HG03175 (cell line): ENCODE data around the gene TBX1.

Experiments
- ATAC-seq: cut with Tn5 transposase; IDR thresholded peaks from one replicate; pipeline ENCODE4 v1.9.1; 2021; ENCODE audit warnings: mild to moderate bottlenecking, moderate library complexity; ENCODE audit not compliant: unreplicated experiment

The TBX1 gene

DNA sequence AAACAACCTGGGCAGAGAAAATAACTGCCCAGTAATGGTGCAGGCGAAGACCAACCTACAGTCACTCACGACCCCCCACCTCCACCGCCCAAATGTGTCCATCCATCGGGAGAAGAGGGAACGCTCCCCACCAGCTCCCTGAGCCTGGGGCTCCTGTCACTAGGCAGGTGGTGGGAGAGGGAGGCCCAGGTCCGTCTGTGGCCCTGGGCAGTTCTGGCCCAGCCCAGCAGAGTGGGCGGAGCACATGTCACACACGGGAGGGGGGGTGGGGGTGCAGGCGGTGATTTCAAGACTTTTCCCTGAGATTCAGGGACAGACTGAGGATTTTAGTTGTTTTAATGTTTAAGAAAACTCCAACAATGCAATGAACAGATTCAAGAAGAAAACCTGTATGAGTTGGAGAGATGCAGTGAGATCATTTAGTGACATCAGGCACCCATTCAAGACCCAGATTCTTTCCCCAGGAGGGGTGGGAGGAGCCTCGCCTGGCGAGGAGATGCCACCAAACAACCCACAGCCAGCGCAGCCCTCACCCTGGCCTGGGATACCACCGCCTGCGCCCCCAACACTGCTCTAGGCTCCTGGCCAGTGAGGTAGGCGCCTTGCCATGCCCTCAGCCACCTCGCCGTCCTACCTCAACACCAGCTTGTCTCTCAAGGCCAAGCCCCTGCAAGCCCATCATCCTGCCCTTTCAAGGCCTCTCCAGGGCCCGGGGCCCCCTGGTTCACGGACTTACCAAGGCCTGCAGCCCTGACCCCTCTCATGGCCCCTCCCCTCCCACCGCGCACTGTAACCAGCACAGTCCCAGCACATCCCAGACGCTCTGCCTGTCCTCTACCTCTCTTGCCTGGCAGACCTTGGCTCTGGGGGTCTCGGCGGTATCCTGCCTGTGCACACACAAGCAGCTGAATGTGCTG, 36.8 kb downstream of the TBX1 start:
- no peak for ATAC-seq

- no peak for ATAC-seq
Measured at GRCh38 chr22:19798003-19798665, 37.6 kb downstream of the TBX1 start.

GRCh38 chr22:19798891-19799293, 38.3 kb downstream of the TBX1 start:
- no peak for ATAC-seq

- ATAC-seq: no peak
Measured at GRCh38 chr22:19799322-19800190, 39.0 kb downstream of the TBX1 start.

DNA sequence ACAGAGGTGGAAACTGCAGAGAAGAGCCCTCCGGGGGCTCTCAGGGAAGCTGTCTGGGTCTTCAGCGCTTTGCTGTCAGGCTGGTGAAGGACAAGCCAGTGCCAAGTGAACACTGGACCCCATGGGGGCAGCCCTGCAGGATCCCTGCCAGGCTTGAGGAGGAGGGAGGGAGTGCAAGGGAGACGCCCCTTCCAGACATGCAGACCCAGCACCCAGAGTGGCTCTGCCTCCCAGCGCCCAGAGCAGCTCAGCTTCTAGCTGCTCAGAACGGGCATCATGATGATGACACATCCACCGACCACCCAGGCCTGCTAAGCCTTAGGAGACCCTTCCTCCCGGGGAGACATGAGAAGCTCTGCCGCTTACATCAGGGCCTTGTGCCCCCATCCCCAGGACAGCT, 39.7 kb downstream of the TBX1 start:
- no peak for ATAC-seq

- ATAC-seq: no peak
Measured at GRCh38 chr22:19800761-19801244, 40.2 kb downstream of the TBX1 start.

- no peak for ATAC-seq
Measured at GRCh38 chr22:19801340-19802000, 40.9 kb downstream of the TBX1 start.

- no peak for ATAC-seq
Measured at GRCh38 chr22:19802001-19802893, 41.7 kb downstream of the TBX1 start.

DNA sequence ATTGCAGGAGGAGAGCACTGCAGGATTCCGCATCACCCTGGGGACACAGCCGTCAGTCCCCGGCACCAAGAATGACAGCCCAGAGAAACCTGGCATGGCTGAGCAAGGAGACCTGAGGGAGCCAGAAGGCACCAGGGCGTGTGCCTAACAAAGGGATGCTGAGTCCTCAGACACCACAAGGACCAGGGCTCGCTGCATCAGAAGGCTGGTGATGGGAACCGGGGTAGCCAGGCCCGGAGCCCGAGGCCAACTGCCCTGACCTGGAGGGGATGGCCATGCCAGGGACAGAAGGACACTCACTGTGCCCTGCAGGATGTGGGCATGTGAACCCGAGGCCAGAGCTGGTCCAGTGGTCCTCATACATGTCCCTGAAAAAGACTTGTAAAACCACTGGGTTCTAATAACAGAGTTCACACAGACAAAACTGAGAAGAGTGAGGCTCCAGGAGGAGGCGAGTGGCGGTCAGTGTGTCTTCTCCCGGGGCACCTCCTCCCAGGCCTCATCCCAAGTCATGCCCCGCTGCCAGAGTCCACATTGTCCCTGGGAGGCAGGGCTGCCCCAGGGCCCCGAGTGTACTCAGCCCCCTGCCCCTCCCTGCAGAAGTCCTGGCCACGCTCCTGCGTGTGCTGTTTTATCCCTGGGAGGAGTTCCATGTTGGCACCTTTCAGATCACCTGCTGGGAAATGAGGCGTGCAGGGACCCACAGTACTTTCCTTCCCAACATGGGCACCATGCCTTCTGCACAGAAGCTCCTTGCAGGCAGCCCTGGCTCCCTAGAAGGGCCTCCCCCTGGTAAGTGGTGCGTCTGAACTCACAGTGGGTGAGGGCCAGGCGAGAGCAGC, 42.5 kb downstream of the TBX1 start:
- ATAC-seq: no peak

DNA sequence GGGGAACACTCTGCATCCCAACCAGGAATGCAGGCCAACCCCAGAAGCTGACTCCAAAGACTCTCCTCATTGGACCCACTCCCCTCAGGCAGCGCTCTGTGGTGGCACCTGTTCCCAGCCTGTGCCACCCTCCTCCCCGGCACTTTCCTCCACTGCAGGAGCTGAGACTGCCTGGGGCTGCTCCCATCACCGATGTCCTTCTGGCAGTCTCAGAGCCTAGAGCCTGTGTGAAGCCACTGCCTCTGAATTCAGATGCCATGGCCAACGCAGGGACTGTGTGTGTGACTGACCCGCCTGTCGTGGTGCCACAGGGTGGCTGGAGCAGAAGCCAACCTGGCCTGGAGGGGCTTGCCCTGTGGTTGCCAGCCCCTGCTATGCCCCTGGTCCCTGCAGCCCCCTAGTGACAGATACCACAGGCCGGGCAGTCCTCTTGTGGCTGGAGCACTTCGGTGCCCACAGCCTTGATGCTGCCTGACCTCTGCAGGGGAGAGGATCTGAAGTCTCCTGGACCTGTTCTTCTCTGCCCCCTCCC, 43.2 kb downstream of the TBX1 start:
- ATAC-seq: no peak

- ATAC-seq: no peak
Measured at GRCh38 chr22:19805821-19806212, 45.2 kb downstream of the TBX1 start.

DNA sequence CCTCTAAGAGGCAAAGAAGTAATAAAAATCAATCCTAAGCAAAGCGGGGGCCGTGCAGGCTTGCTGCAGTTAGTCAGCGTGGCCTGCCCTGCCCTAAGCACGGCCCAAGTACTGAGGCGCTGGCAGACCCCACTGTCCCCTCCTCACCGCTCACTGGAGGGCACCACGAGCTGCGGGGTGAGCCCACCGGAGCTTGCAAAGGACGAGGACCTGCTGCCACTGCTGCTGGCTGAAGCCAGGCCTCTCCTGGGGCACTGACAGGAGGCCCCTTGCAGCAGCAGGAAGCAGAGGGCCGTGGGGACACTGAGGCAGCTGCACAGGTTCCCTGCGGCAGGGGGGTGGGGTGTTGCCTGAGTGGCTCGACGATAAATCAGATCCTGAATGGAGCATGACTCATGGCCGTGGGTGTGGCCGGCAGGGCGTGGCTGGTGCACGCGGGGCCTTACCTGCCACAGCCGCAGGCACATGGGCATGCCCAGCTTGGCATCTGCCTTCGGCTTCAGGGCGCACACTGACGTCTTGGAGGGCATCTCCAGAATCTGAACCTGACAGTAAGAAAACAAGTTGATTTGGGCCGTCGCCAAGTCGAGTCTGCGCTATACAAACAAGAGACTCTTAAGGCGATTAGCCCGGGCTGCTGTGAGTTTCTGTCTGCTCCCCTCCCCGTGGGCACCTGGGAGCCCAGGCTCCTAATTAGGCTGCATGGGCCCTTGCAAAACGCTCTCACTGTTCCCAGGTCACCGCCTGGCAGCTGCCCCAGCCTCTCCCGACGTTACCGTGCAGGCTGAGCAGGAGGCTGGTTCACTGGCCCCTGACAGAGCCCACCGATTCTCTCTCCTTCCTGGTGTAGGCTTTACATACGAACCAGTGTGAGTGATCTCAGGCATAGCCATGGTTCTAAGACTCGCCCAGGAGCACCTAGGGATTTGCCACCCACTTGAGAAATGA, 45.9 kb downstream of the TBX1 start:
- no peak for ATAC-seq

DNA sequence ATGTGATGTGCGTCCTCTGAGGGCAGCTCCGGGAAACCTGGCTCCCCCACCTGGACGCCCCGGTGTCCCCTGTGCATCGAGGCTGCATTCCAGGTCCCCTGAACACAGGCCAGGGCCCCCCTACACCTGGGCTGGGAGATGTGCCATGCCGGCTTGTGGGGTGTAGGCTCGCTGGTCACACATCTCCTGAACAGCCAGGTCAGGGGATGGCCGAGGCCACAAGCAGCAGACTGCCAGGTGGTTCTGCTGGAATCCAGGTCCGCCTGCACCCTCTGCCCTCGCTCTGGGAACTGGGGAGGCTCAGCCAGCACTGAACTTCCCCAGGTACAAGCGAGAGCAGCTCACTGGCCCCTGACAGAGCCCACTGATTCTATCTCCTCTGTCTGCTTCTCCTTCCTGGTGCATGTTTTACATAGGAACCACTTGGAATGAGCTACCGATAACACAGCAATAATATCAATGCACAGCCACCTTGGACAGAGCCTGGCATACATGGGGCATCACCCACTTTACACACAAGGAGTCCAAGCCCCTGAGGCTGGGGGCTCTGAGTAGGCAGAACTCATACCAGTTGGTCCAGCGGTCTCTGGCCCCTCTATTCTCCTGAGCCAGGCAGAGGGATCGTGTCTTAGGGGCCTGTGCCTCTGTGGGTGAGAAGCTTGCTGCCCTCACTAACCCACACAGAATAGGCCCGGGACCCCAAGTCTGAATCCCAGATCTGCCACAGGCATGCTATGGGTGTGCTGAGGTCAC, 46.8 kb downstream of the TBX1 start:
- ATAC-seq: no peak

DNA sequence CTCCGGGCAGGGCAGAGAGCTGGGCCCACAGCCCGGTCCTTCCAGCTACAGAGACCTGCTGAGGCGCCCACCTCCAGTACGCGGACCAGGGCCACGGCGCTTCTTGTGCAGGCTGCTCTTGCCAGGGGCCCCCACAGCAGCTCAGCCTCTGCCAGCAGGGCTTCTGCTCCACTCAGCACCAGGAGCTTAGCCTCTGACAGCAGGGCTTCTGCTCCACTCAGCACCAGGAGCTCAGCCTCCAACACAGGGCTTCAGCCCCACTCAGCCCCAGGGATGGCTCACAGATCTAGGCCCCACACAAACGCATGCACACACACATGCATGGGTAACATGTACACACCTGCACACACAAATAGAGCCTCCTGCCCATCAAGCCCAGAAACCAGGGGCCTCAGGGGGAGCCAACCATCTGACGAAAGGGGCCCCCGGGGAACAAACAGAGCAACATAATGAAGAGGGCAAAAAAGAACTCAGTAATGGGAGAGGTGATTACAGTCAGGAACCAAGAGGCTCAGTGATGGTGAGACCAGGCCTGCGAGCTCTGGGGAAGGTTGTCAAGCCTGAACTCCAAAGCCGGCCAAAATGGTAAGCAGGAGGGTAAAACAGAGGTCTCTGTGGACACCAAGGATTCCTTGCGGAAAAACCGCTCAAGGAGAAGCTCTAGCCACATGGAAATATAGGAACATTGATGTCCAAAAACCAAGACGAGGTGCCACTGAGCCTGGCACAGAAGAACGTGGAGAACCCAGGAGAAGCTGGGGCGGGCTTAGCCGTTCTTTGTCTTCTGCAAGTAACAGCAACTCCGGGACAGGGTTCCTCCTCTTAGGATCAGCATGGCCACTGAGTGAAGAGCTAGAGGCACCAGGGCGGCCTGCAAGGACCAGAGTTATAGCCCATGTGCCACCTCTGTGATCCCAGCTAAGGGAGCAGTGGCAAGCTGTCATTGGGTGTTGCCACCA, 47.6 kb downstream of the TBX1 start:
- no peak for ATAC-seq

DNA sequence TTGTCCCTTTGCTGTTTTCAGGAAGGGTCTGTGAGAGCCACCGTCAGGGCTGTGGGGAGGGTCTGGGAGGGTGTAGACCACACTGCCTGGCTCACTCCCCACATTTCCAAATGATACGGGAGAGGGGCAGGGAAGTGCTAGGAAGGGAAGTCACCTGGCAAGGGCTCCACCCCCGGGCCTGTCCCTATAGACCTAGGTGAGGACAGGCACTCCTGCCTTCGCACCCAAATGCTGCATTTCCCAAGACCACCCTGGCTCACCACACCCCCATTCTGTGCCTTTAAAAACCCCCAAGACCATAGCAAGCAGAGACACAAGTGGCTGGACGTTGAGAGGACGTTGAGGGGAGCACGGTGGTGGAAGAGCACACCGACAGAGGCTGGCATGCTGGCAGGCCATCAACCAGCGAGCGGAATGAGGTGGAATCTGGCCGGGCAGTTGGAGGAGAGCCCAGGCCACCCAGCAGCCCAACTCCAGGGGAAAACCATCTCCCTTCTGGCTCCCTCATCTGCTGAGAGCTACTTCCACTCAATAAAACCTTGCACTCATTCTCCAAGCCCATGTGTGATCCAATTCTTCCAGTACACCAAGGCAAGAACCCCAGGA, 48.4 kb downstream of the TBX1 start:
- no peak for ATAC-seq
